Ammon's horn (tissue), 1 donor: ENCODE data around the gene TBC1D9B.

ENCODE experiments used
- DNase-seq: peaks from one replicate; pipeline ENCODE4 v3.0.0-alpha.2; 2016; ENCODE audit warnings: low spot score

TBC1D9B gene

DNA sequence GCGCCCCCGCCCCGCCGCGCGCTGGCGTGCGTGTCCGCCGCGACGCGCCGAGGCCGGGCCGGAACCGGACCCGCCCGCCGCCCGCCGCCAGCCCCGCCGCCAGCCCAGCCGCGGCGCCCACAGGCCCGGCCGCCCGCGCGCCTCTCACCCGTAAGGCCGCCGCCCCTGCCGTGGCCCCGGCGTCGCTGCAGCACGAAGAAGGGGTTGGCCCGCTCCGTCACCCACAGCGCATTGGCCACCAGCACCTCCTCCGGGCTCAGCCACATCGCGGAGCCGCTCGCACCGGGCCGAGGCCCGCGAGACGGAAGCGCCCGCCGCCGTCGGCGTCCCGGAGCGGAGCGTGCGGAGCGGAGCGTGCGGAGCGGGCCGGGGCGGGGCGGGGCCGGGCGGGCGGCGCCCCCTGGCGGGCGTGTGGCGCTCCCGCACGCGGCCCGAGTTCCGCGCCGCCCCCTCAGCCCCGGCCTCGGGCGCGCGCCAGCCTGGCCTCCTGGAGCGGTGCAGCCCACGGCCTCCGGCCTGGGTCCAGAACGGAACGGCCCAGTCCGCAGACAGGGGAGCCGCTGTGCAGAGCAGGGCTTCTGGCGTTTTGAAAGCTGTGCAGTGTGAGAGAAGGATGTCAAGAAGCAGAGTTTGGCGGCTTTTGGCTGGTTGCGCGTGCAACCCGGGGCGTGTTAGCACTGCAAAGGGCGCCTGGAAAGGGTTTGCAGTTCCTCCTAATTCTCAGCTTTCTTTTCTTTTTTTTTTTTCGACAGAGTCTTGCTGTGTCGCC lies at the start of gene TBC1D9B:
TBC1D9B (minus strand) TSS at position 342 of the 769 bp plus-strand sequence; CDS start at position 266, 76 bp downstream.
- peak; percentile 72 for DNase-seq

DNA sequence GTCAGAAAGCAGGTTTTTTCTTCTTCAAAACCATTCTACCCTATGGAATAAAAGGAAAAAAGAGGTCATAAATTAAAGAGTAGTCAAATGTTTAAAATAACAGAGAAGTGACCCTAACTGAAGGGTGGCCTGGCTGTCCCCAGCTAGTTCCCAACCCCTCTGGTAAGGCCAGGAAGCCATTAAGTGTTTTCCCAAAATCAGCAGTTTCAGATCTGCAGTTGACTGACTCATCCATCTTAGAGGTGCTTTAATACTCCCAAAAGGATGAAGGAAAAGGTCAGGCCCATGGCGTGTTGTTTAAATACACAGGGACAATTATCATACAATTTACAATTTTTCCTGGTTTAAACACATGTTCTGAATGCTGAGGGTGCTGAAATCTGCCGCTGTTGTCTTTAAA lies 47.9 kb upstream of the TBC1D9B start:
- DNase-seq: no peak

DNA sequence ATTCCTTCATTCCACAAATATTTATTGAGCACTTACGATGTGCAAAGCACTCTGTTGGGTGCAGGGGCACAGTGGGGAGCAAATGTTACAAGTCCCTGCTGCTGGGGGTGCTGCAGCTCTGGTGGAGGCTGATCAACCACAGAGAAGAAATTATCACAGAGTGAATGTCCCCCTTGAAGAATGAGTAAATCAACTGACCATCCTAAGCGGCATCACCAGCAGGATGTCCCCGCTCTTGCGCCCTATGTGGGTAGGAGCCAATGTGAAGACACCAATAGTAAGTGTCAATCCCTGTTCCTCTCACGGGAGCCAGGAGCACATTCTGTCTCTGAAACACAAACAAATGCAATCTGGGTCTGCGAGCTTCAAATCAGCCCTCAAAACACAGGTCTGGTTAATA lies 47.4 kb upstream of the TBC1D9B start:
- DNase-seq: no peak

DNA sequence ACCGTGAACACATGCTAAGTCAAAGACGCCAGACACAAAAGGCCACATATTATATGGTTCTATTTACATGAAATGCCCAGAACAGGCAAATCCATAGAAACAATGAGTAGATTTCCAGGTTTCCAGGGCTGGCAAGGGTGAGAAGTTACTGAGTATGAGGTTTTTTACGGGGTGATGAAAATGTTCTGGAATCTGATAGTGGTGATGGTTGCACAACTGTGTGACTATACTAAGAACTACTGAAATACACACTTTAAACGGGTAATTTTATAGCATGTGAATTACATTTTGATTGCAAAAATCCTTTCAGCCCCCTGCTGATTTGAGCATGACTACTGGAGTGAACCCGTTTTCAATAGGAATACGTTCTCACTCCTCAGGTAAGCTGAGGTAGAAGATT lies 46.7 kb upstream of the TBC1D9B start:
- no peak for DNase-seq

DNA sequence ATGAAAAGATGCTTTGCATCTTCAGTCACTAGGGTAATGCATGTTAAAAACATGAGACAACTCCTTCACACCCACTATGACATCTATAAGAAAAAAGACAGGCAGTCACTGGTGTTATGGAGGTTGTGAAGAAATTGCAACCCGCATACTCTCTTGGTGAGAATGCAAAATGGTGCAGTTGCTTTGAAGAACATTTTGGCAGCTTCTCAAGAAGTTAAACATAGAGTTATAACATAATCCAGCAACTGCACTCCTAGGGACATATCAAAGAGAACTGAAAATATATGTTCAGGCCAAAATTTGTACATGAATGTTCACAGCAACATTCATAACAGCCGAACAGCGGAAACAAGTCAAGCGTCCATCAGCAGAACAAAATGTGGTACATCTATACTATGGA lies 46.3 kb upstream of the TBC1D9B start:
- no peak for DNase-seq

DNA sequence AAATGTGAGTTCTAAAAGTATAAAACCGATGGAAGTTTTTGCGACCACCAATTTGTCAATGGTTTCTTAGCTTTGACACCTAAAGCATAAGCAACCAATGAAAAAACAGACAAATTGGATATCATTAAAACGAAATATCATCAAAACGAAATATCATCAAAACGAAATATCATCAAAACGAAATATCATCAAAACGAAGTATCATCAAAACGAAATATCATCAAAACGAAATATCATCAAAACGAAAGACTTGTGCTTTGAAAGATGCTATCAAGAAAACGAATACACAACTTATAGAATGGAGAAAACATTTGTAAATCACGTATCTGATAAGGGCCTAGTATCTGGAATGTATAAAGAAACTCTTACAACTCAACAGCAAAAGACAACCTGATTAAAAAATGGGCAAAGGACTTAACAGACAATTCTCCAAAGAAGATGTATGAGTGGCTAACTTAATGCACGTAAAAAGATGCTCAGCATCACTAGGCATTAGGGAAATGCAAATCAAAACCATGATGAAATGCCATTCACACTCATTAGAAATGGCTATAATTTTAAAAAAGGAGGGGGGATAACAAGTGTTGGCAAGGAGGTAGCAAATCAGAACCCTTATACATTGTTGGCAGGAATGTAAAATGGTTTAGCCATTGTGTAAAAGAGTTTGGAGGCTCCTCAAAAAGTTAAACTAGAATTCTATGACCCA lies 29.4 kb upstream of the TBC1D9B start:
- DNase-seq: no peak

DNA sequence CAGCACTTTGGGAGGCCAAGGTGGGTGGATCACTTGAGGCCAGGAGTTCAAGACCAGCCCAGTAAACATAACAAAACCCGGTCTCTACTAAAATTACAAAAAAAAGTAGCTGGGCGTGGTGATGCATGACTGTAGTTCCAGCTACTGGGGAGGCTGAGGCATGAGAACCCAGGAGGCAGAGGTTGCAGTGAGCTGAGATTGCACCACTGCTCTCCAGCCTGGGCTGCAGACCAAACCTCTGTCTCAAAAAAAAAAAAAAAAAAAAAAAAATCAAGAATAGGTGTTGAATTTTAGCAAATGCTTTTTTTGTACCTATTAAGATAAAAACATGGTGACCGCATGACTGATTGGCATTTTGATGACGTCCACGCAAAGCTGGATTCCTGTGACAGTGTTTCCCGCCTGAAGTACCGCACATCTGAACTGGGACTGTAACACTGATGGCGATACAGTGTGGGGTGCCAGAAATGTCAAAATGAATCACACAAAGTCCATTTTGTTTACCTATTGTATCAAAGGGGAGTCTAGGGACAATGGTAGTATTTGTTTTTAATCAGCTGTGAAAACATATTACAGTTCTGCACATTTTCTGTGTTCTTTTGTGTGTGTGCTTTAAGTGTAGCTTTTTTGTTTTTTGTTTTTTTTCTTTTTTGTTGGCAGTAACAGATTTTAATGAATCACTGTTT lies 23.2 kb upstream of the TBC1D9B start:
- DNase-seq: no peak

- no peak for DNase-seq
These were observed 20.1 kb upstream of the TBC1D9B start for GRCh38 chr5:179927824-179928223.

DNA sequence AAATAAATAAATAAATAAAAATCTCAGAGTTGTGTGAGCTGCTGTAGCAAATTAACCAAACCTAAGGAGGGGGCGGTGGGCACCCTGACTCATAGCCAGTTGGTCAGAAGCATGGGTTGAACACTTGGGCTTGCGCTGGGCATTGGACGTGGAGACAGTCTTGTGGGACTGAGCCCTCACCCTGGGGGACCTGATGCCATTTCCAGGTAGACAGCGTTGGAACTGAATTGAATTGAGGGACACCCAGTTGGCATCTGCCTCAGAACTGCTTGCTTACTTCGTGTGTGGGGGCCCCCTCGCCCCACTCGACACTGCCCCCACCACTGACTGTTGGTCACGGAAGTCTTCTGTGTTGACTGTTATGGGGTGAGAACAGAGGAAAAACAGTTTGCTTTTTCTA lies 19.0 kb upstream of the TBC1D9B start:
- no peak for DNase-seq

- DNase-seq: no peak
These were observed 15.7 kb upstream of the TBC1D9B start for GRCh38 chr5:179923436-179923835.

- no peak for DNase-seq
These were observed 12.5 kb upstream of the TBC1D9B start for GRCh38 chr5:179920175-179920574.

- no peak for DNase-seq
These were observed 11.9 kb upstream of the TBC1D9B start for GRCh38 chr5:179919487-179920060.

DNA sequence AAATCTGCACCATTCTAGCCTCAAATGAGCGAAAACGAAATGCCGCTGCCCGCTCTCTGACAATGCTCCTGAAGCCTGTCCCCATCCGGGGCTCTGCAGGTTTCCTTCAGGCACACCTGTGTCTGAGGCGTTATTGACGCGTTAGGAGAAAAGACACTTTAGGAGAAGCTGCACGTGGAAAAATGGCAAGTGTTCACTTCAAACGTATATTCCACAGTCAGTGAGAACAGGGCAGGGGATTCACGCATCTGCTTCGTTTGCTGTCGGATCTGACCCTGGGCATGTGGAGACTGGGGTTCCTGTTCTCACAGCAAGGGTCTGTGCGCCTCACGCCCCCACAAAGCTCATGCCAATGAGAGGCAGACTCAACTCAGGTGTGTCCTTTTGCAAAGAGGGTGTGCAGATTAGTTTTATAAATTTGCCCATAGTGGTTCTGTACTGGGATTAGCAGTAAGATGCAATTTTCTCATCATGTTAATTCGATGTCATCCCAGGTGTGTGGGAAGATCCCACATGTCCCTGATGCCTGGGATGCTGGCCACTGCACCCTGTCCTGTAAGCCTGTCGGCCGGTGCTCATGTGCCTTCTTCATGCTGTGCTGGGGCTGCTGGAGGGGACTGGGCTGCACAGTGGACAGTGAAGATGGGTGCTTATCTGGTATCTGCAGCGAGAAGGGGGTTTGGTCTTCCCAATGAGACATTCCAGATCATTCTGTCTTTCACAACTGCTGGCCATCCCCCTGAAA lies 11.2 kb upstream of the TBC1D9B start:
- DNase-seq: no peak

DNA sequence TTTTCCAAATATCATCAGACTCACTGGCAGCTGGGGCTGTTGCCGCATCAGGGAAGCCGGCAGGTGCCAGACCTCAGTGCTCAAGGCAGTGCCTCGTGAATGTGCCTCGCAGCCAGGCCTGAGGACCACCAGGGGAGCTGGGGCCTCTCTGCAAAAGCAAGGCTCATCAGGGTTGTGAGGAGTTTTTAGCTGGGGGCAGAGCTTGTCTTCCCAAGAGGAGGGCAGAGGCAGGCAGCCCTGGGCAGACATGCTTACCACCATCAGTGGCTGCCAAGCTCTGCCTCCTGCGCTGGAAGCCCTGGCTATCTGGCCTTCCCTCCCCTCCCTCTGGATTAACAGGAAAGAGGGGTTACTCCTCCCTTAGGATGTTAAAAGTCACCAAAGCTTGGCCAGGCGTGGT lies 8.8 kb upstream of the TBC1D9B start:
- no peak for DNase-seq

GRCh38 chr5:179915406-179915935 lies 7.8 kb upstream of the TBC1D9B start:
- no peak for DNase-seq

DNA sequence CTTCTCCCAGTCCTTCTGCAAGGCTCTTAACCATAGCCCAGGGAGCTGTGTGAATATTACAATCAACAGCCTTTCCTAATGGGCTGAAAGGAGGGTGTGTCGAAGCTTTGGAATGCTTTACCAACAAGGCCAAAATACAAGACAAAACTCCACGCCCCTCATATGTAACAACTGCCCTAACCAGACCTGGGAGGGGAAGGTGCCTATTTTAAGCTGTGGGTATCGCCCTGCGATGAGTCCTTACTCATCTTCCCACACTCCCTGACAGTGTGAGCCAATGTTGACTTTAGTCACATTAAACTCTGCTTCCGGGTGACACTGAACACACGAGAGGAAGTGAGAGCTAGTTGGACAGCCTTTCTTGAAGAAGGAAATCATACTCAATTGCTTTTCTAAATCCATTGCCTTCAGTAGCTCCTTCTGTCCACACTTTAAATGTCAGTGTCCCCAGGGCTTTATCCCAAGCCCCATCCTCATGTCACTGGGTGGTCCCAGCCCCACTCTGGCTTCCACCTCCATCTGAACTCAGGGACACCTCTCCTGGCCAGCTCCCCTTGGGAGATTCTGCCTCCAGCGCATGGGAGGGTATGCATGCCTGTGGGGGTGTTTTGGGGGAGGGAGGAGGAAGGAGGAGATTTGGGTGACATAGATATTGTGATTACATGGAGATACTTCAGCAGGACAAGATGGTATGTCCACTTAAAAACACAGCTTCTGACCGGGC lies 6.5 kb upstream of the TBC1D9B start:
- DNase-seq: no peak

DNA sequence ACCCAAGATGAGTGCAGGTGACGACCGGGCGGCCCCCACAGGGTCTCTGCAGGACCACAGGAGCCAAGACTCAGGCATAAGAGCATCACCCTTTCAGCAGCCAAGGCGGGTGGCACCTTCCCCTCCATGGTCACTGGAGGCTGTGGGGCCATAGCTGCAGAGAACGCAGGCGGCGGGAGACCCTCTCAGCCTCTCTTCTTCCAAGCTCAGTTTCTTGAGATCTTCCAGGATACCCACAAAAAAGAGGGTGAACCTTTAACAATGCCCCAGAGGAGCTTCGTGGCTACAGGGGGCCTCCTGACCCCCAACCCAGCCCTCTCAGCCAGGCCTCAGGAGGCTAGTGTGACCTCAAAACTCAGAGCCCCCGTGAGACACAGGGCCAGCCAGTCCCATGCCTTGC lies 5.8 kb upstream of the TBC1D9B start:
- DNase-seq: no peak

GRCh38 chr5:179912951-179913350 lies 5.3 kb upstream of the TBC1D9B start:
- DNase-seq: peak; percentile 47

DNA sequence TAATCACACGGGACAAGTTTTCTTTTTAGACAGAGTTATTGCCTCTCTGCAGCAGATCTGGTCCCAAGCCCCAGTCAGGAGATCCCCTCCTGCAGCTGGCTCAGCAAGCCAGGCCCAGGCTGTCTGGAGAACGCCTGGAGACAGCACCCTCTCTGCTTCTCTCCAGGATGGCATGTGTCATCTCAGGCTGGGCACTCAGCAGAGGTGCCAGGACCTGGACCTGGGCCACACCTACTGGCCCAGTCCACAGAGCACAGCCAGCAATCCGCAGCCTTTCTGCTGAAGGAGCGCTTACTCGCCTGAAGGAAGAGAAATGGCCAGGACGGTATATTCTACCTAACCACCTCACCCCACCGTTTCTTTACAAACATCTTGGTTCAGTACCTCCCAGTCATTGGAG lies 4.7 kb upstream of the TBC1D9B start:
- no peak for DNase-seq

DNA sequence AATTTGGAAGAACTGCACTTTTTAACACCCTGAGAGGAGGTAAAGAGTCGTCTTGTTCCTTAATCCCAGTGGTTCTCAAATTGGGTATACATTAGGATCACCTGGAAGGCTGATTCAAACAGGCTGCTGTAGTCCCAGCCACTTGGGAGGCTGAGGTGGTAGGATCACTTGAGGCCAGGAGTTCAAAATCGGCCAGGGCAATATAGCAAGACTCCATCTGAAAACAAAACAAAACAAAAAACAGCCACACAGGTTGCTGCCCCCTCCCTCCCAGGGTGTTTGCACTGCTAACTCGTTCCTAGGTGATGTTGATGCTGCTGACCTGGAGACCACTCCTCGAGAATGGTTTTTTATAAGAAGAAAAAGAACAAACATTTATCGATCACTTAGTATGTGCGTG lies 1.5 kb upstream of the TBC1D9B start:
- no peak for DNase-seq

- no peak for DNase-seq
These were observed 831 bp upstream of the TBC1D9B start for GRCh38 chr5:179908528-179908927.
